ENCODE results near the gene PDZD4. TPM values are rescaled to one million over a fixed set of nuclear protein-coding genes. Genes with fewer than 3 reads are reported as not detected.

Gene PDZD4
- polyA plus RNA-seq, 3 donors, result 6.8 to 7.1 (median 6.9) TPM

GRCh38 chrX:153868576-153869472, 38.5 kb upstream of the PDZD4 start:
- DNase-seq (ENCODE audit: low read depth in 3 of 3, low spot score in 2 of 3), result no peak

GRCh38 chrX:153867671-153868070, 37.3 kb upstream of the PDZD4 start:
- no peak for DNase-seq (ENCODE audit: low read depth in 3 of 3, low spot score in 2 of 3)

- no peak for DNase-seq (ENCODE audit: low read depth in 3 of 3, low spot score in 2 of 3)
These were observed 36.8 kb upstream of the PDZD4 start for GRCh38 chrX:153867139-153867538.

GRCh38 chrX:153866302-153867019, 36.1 kb upstream of the PDZD4 start:
- no peak for DNase-seq (ENCODE audit: low read depth in 3 of 3, low spot score in 2 of 3)

- no peak for DNase-seq (ENCODE audit: low read depth in 3 of 3, low spot score in 2 of 3)
These were observed 35.3 kb upstream of the PDZD4 start for GRCh38 chrX:153865685-153866084.

GRCh38 chrX:153865321-153865580, 34.9 kb upstream of the PDZD4 start:
- DNase-seq (ENCODE audit: low read depth in 3 of 3, low spot score in 2 of 3), result no peak

GRCh38 chrX:153864561-153865320, 34.4 kb upstream of the PDZD4 start:
- no peak for DNase-seq (ENCODE audit: low read depth in 3 of 3, low spot score in 2 of 3)

GRCh38 chrX:153864101-153864500, 33.8 kb upstream of the PDZD4 start:
- no peak for DNase-seq (ENCODE audit: low read depth in 3 of 3, low spot score in 2 of 3)

GRCh38 chrX:153863251-153863991, 33.1 kb upstream of the PDZD4 start:
- DNase-seq (ENCODE audit: low read depth in 3 of 3, low spot score in 2 of 3), result no peak

GRCh38 chrX:153862369-153863250, 32.3 kb upstream of the PDZD4 start:
- no peak for DNase-seq (ENCODE audit: low read depth in 3 of 3, low spot score in 2 of 3)

GRCh38 chrX:153861733-153862310, 31.5 kb upstream of the PDZD4 start:
- DNase-seq (ENCODE audit: low read depth in 3 of 3, low spot score in 2 of 3), result no peak

GRCh38 chrX:153861151-153861550, 30.8 kb upstream of the PDZD4 start:
- DNase-seq (ENCODE audit: low read depth in 3 of 3, low spot score in 2 of 3), result no peak

GRCh38 chrX:153857348-153857903, 27.1 kb upstream of the PDZD4 start:
- DNase-seq (ENCODE audit: low read depth in 3 of 3, low spot score in 2 of 3), result no peak

GRCh38 chrX:153854702-153855101, 24.4 kb upstream of the PDZD4 start:
- no peak for DNase-seq (ENCODE audit: low read depth in 3 of 3, low spot score in 2 of 3)

GRCh38 chrX:153853902-153854267, 23.5 kb upstream of the PDZD4 start:
- DNase-seq (ENCODE audit: low read depth in 3 of 3, low spot score in 2 of 3), result no peak

GRCh38 chrX:153853180-153853901, 23.0 kb upstream of the PDZD4 start:
- DNase-seq (ENCODE audit: low read depth in 3 of 3, low spot score in 2 of 3), result no peak

- no peak for DNase-seq (ENCODE audit: low read depth in 3 of 3, low spot score in 2 of 3)
These were observed 21.6 kb upstream of the PDZD4 start for GRCh38 chrX:153851981-153852380.

GRCh38 chrX:153848325-153848724, 18.0 kb upstream of the PDZD4 start:
- no peak for DNase-seq (ENCODE audit: low read depth in 3 of 3, low spot score in 2 of 3)

- no peak for DNase-seq (ENCODE audit: low read depth in 3 of 3, low spot score in 2 of 3)
These were observed 15.5 kb upstream of the PDZD4 start for GRCh38 chrX:153845842-153846241.

Measured in right renal cortex interstitium (tissue), 3 donors.